NCI-H526 (cell line): ENCODE data around the gene TAF12.
"Not testable (repeated sequence)": the region's sequence is repeated elsewhere in the genome, so short reads cannot be mapped to it uniquely, and the experiment has no call there.

Experiments
- DNase-seq, 2 experiments: peaks; one replicate each; lab custom pipeline; 2025; lab: John Stamatoyannopoulos, UW

Gene TAF12

DNA sequence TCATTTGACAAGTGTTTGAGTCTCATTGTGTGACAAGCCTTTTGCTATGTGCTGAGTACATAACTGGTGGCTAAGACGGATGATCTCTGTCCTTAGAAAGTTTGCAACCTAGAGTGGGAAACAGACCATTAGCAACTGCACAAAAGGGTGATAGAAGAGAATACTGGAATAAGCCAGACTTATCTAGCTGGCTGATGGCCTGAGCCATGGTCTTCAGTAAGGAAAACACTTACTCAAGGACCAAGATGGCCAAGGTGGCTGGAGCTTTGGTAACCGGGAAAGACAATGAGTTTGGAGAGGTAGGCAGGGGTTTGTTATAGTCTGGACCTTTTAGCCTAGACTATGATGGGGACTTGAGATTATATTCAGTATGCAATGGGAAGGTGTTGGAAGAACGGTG lies 1.6 kb upstream of the TAF12 start:
- no peak for DNase-seq

DNA sequence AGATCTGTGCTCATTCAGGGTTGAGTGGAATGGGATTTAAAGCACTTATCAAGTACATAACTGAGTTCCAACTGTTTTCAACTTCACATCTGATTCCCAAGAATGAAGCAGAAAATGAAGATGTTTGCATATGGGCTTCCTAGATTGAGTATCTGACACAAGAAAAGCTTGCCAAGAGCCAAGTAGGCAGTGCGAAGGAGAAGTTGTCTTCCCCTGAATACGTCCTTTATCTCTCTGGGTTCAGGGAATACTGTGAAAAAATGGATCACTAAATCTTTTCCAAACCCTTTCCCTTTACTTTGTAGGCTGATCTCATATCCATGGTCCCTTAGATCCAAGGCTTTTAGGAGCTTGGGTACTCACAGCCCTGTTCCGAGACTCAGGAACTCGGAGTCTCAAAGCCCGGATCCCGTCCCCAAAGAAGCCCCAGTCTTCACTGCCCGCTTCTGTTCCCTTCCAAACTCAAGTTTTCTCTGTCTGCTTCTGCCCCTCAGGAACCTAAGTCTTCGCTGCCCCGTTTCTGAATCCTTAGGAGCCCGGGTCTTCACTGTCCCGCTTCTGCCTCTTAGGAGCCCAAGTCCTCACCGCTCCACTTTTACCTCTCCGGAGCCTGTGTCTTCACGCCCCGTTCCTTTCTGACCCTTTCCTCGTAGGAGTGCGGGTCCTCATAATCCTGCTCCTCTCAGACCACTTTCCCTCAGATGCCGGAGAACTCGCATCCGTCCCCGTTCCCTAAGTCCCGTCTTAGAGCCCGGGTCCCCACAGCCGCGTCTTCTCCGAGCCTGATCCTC lies 616 bp downstream of the TAF12 start:
- DNase-seq: no peak

DNA sequence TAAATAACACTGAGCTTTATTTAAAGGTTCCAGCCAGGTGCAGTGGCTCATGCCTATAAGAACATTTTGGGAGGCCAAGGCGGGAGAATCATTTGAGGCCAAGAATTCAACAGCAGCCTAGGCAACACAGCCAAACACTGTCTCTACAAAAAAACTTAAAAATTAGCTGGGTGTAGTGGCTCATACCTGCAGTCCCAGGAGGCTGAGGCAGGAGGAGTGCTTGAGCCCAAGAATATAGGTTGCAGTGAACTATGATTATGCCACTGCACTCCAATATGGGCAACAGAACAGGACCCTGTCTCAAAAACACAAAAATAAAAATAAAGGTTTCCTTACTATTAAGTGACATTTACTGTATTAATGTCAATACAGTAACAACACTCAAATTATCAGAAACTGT lies 2.1 kb downstream of the TAF12 start:
- peak in 1 of 2 experiments; percentile 25 for DNase-seq

DNA sequence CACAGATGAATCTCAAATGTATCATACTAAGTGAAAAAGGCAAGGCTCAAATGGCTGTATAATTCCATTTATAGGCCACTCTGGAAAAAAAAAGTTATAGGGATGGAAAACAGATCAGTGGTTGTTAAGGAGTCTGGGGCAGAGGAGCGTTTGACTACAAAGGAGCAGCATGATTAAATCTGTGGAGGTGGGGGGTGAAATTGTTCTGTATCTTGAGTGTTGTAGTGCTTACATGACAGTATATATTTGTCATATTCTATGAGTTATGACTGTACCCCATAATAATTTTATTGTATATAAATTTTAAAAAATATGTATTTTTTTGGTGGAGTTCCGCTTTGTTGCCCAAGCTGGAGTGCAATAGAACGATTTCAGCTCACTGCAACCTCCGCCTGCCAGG lies 10.3 kb downstream of the TAF12 start:
- no peak for DNase-seq

DNA sequence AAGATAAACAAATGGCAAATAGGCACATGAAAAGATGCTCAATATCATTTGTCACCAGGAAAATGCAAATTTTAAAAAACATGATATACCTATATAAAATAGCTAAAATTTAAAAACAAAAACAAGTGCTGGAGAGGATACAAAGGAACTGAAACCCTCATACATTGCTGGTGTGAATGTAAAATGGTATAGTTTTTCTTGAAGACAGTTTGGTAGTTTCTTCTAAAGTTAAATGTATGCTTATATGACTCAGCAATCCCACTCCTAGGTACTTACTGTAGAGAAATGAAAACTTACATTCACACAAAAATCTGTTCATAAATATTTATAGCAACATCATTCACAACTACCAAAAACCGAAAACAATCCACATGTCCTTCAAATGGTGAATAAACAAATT lies 11.2 kb downstream of the TAF12 start:
- no peak for DNase-seq

DNA sequence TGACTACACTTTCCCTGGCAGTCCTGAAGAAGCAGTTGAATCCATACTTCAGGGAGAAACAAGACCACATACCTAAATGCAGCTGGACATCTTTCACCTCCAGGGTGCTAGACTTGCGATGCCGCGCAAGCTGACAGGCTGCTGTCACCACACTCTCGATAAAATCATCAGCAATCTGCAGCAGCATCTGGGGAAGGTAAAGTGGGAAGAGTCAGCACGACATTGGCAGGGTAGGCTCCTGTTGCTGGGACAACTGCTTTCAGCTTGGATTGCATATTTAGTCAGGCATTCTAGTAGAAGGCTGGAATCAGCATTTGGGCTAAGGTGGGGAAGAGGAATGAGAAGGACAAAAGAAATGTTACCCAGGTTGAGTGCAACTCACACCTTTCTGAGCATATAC lies 29.7 kb downstream of the TAF12 start:
- no peak for DNase-seq

DNA sequence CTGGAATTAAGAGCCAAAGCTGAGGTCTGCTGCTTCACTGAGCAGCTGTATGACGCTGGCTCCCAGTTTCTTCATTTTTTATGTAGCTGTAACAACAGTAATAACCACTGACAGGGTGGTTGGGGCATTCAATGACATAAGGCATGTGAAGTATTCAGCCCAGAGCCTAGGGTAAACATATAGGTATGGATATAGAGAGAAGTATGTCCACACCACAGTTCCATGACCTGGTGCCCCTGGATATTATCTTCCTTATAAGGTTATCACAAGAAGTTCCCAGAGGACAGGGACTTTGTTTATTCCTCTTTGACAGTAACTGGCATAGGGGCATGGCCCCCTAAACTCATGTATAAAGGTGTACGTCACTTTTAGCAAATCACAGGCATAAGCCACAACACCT lies 36.1 kb downstream of the TAF12 start:
- DNase-seq: no peak

DNA sequence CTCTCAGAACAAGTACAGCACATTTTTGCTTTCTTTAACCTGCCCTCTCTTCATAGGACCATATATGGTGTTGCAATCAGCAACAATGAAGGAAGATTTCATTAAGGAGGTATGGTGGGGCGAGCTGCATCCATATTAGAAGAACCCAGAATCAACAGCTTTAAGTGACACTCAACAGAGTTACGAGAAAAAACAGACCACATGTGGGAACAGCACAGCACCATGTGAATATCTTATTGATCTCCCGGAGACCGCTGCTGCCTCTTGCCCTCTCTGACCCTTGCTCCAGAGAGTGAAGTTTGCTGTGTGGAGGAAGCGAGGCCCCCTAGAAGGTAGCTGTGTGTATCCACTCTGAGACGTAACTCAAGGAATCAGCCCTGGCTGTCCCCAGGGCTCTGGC lies 37.9 kb downstream of the TAF12 start:
- no peak for DNase-seq

DNA sequence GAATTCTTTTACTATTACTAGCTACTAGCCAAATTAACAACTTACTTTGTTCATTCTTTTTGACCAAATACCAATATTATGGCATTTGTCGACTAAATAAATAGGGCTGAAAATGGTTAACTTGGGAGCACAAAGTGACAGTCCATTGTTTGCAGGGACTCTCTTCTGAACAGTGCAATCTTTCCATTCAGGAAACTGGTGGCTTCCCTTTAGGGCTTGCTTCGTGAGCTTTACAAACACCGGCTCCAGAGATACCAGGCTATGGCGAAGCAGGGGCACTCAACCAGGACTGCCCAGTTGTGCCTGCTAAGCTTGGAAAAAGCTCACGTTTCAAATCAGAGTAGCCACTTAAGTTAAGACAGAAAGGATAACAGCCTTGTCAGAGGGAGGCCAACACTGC lies 38.5 kb downstream of the TAF12 start:
- no peak for DNase-seq

DNA sequence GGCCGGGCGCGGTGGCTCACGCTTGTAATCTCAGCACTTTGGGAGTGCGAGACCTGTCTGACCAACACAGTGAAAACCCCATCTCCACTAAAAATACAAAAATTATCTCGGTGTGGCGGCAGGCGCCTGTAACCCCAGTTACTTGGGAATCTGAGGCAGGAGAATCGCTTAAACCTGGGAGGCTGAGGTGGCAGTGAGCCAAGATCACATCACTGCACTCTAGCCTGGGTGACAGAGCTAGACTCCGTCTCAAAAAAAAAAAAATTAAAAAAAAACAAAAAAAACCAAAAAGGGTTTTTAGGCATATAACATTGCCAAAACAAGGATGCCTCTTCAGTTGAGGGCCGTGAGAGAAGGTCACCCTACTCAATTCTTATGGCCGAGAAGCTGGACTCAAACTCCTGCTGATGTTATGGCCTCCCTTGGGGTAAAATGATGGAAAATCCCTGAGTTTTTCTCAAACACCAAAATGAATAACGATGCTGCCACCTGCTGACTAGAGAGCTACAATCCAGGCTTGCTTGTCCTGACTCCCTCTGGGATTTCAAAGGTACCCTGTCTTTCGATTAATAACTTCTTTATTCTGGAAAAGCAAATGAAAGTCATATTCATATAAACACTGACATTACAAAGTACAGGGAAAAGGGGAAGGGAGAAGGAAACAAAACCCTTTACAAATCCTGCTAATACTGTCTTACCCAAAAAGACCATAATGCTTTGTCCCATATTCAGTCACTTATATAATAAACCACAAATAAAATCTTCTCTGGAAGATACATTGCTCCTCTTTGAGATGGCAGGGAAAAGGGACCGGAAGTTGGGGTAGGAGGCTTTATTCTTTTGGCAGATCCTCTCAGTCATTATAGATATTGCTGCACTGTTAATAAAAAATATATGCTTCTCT lies 40.1 kb downstream of the TAF12 start:
- DNase-seq: peak; percentile 22 to 62

DNA sequence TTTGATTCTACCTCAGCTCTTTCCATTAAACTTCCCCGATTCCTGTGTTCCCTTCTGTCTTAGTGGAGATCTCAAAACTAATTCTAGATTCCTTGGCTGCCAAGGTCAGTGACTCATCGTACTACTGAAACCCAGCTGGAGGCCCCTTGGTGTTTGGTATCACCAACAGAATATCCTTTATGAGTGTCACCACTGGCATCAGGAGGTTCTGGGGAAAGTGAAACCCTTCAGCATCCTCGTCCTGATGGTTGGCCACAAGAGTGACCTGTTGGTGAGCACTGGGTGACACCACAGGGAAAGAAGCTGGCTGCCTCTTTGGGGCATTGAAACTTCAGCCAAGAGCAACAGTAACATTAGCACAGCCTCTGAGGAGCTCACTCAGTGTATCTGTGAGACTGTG lies 41.2 kb downstream of the TAF12 start:
- no peak for DNase-seq

DNA sequence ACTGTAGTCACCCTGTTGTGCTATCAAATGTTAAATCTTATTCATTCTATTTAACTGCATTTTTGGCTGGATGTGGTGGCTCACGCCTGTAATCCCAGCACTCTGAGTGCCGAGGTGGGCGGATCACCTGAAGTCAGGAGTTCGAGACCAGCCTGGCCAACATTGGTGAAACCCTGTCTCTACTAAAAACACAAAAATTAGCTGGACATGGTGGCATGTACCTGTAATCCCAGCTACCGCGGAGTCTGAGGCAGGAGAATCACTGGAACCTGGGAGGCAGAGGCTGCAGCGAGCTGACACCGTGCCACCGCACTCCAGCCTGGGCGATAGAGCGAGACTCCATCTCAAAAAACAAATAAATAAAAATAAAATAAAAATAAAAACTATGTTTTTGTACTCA lies 46.6 kb downstream of the TAF12 start:
- not testable (repeated sequence) for DNase-seq

DNA sequence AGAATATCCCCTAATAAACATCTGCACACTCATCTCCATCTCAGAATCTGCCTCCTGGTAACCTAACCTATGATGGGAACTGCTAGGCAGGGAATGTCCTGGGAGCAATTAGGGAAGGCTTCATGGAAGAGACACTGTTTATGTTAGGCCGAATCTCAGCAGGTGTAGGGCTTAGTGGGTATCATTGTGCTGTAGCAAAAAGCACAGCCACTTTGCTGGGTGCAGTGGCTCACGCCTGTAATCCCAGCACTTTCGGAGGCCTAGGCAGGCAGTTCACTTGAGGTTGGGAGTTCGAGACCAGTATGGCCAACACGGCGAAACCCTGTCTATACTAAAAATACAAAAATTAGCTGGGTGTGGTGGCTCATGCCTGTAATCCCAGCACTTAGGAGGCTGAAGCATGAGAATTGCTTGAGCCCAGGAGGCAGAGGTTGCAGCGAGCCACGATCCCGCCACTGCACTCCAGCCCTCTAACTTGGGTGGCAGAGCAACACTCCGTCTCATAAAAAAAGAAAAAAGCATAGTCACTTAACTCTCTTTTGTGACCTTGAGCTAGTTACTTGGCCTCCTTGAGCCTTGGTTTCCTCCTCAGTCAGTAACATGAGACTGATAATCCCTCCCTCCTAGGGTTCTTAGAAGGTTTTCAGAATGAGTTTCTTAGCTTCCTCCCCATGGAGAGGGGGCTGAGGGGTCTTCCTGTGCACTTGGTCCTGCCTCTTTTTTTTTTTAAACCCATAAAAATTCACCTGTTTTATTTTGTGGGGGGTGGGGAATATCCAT lies 47.3 kb downstream of the TAF12 start:
- no peak for DNase-seq

DNA sequence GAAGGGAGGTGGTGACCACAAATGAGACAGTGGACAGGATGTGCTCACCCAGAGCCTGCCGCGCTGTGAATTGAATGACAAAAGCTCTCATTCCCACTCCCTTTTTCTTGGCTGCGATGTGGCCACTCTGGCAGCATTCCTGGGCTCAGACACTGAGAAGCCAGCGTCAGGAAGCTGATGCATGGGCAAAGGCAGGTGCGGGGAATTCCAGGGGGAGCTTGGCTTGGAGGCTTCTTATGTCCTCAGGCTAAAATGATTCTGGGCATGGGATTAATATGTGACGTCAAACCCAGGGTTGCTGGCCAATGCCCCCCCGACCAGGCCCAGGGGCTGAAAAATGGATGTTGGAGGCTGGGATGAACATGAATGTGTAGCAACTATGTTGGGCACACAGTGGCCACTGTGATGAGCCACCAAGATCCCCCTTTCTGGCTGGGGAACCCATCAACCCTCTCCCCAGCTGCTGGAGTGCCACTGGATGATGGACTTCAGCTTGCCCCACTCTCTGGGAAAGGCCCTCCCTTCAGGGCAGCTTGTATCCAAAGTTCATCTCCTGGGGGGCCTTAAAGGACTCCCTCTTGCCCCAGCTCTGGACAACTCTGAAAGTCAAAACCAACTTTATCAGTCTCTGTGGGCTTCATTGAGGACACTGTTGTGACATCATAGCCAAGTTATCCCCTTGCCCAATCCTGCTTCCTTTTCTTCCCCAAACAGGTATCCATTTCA lies 48.0 kb downstream of the TAF12 start:
- DNase-seq: not testable (repeated sequence)

DNA sequence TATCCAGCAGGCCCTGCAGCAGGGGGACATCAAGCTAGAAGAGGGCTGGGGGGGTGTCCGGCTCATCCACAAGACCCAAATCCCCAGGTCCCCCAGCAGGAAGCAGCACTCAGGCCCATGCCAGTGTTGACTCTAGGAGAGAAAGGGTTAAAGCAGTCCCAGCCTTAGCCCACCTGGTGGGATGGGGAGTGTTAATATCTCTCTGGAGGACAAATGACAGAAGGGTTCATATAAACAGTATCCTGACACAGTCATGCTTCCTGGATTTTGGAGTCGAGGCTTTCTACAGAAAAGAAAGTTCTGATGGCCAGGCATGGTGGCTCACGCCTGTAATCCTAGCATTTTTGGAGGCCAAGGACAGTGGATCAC lies 48.9 kb downstream of the TAF12 start:
- not testable (repeated sequence) for DNase-seq

DNA sequence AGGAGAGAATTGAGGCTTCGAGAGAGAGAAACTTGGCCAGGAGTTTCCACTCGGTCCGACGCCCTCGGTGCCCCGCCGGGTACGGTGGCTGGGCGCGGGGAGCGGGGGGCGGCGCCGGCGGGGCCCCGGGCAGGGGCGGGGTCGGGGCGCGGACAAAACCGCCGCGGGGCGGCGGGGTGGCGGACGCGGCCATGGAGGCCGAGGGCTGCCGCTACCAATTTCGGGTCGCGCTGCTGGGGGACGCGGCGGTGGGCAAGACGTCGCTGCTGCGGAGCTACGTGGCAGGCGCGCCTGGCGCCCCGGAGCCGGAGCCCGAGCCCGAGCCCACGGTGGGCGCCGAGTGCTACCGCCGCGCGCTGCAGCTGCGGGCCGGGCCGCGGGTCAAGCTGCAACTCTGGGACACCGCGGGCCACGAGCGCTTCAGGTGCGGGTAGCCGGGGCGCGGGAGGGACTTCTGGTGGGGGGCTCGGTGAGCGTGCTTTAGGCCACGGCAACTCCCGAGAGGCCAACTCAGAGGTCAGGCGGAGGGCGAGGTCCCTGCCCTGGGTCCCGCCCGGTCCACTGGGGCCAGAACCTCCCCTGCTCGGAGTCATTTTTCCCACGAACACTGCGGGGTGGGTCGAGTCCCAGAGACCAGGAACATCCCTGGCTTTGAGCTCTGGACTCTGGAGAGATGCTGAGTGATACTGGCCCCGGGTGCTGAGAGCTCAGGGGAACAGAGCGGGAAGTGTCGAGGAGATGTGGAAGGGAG lies 50.4 kb downstream of the TAF12 start:
- DNase-seq: peak in 1 of 2 experiments; percentile 35

DNA sequence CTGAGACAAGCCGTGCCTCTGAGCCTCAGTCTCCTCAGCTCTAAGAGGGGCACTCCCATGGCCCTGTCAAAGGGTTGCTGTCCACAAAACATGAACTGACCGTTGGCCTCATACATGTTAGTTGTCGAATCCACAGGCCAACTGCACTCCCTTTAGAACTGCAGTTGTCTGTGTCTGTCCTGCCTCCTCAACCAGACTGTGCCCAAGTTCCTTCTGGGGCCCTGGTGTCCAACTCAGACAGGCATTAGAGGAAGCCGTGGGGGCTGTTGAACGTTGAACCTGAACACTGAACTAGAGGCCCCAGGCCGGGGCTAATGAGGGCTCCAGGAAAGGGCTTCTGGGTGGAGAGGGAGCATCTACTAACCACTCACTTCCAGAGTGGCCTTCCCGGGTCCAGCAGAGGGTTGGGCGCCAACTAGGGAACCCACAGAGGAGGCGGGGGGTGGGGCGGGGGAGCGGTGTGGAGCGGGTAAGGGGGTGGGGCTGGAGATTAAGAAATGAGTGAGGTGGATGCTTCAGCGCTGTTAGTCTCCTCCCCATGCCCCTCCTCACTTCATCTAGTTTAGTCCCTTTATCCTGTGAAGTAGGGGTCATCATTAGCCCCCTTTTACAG lies 51.1 kb downstream of the TAF12 start, which contains the start of gene RAB42:
Gene RAB42 (plus strand): TSS at position 558 of the 613 bp plus-strand sequence. CDS start 247 bp downstream, outside the sequence.
- peak in 1 of 2 experiments; percentile 42 for DNase-seq

DNA sequence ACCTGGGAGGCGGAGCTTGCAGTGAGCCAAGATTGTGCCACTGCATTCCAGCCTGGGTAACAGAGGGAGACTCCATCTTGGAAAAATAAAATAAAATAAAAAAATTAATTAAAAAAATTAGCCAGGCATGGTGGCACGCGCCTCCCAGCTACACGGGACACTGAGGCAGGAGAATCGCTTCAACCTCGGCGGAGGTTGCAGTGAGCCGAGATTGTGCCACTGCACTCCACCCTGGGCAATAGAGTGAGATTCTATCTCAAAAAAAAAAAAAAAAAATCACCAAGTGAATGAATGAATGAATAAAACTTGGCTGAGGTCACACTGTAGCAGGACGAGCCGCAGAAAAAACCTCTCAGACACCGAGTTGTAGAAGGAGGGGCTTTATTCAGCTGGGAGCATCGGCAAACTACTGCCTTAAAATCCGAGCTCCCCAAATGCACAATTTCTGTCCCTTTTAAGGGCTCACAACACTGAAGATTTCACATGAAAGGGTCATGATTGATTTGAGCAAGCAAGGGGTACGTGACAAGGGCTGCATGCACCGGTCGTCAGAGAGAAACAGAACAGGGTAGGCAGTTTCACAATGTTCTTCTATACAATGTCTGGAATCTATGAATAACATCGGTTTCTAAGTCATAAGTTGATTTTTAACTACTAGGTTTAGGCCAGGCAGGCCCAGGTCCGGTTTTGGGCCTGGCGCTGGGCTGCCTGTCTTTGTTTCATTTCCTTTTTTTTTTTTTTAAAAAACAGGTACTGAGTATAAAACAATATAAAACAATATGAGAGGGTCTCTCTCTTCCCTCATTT lies 56.1 kb downstream of the TAF12 start:
- DNase-seq: not testable (repeated sequence)

DNA sequence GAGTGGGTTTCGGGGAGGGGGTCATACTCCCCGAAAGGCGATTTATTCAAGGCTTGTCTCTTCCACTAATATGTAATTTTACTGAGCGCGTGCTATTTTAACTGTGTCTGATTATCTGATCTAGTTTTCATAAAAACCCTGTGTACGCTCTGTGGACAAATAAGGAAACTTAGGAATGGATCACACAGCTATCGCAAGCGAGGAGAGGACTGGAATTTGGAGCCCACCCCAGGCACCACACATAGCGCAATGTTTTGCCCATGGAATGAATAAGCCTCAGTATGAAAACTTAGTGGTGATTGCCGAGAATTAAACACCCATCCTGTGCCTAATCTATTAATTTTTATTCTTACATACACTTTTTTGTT lies 60.6 kb downstream of the TAF12 start:
- peak; percentile 26 to 64 for DNase-seq
